GM23248 (cell line): ENCODE data around the gene SHB. TPM values are rescaled to one million over a fixed set of nuclear protein-coding genes. Genes with fewer than 3 reads are reported as not detected.

ENCODE experiments used
- DNase-seq: peaks from one replicate; pipeline ENCODE4 v3.0.0-alpha.2; 2015
- H2AFZ ChIP-seq: fragments of 200-600 bp; sonication (generic); 2 replicates; pipeline ENCODE4 v1.6.1; 2016; ENCODE audit warnings: antibody characterized with exemption
- H3F3A ChIP-seq: fragments of 200-600 bp; sonication (generic); 2 replicates; pipeline ENCODE4 v1.6.1; 2016; ENCODE audit warnings: mild to moderate bottlenecking, antibody characterized with exemption, mixed run types; ENCODE audit not compliant: insufficient read depth
- H3K27ac ChIP-seq: fragments of 200-600 bp; sonication (generic); 2 replicates; pipeline ENCODE4 v1.5.1; 2016; ENCODE audit warnings: mild to moderate bottlenecking
- H3K27me3 ChIP-seq: fragments of 200-600 bp; sonication (generic); replicated peaks from 2 replicates; pipeline ENCODE4 v1.6.1; 2016; ENCODE audit warnings: mild to moderate bottlenecking; ENCODE audit not compliant: insufficient read depth
- H3K36me3 ChIP-seq: fragments of 200-600 bp; sonication (generic); 2 replicates; pipeline ENCODE4 v1.6.1; 2016; ENCODE audit warnings: low read depth, mild to moderate bottlenecking
- H3K4me1 ChIP-seq: fragments of 200-600 bp; sonication (generic); 2 replicates; pipeline ENCODE4 v1.6.1; 2016; ENCODE audit warnings: mild to moderate bottlenecking; ENCODE audit not compliant: insufficient read depth
- H3K4me2 ChIP-seq: fragments of 200-600 bp; sonication (generic); one replicate; pipeline ENCODE4 v1.6.1; 2016; ENCODE audit warnings: mild to moderate bottlenecking; ENCODE audit not compliant: unreplicated experiment
- H3K4me3 ChIP-seq: fragments of 200-600 bp; sonication (generic); 2 replicates; pipeline ENCODE4 v1.5.1; 2016; ENCODE audit warnings: mild to moderate bottlenecking
- H3K79me2 ChIP-seq: fragments of 200-600 bp; sonication (generic); 2 replicates; pipeline ENCODE4 v1.6.1; 2016; ENCODE audit warnings: mild to moderate bottlenecking; ENCODE audit not compliant: insufficient read depth
- H3K9ac ChIP-seq: fragments of 200-600 bp; sonication (generic); 2 replicates; pipeline ENCODE4 v1.6.1; 2016; ENCODE audit warnings: mild to moderate bottlenecking
- H3K9me2 ChIP-seq: fragments of 200-600 bp; sonication (generic); 2 replicates; pipeline ENCODE4 v1.6.1; 2016; ENCODE audit warnings: mixed run types, mild to moderate bottlenecking, moderate library complexity; ENCODE audit not compliant: insufficient read depth
- H3K9me3 ChIP-seq: fragments of 200-600 bp; sonication (generic); one replicate; pipeline ENCODE4 v1.6.1; 2017; ENCODE audit warnings: low read depth
- H4K20me1 ChIP-seq: fragments of 200-600 bp; sonication (generic); 2 replicates; pipeline ENCODE4 v1.6.0; 2016; ENCODE audit not compliant: insufficient read depth
- EZH2 ChIP-seq: fragments of 200-600 bp; sonication (generic); IDR thresholded peaks from 2 replicates; pipeline ENCODE4 v1.6.1; 2018; ENCODE audit warnings: antibody characterized with exemption, mild to moderate bottlenecking; ENCODE audit not compliant: insufficient read depth, poor library complexity, severe bottlenecking
- EZH2phosphoT487 ChIP-seq: fragments of 200-600 bp; sonication (generic); IDR thresholded peaks from 2 replicates; pipeline ENCODE4 v1.6.1; 2018; ENCODE audit warnings: antibody characterized with exemption, moderate library complexity, mild to moderate bottlenecking, low read depth; ENCODE audit not compliant: insufficient read depth
- WGBS, 2 experiments: methylation state at CpG; one replicate each; pipeline ENCODE4 v1.1.6; 2015 to 2017; ENCODE audit warnings: low lambda C conversion rate in 2 of 2, low coverage in 1 of 2; ENCODE audit errors: missing lambda C conversion rate in 2 of 2; 5-methylcytosine and 5-hydroxymethylcytosine counted together
- in situ Hi-C: fragments of 300-500 bp; cut with MboI; formaldehyde crosslinking; loops from 2 replicates; pipeline ENCODE4 v1.15.0; 2020
- polyA plus RNA-seq: library from polyadenylated mRNA; unstranded; fragments of >200 nt; fragmentation: Nextera tagmentation; extraction: Ambion mirVana; gene quantifications from 2 replicates; pipeline ENCODE4 v1.2.1, GENCODE V29; 2016
- total RNA-seq: library from RNA; depleted of rRNA; stranded (reverse); fragments of >200 nt; shearing (Covaris generic); gene quantifications from 2 replicates; pipeline ENCODE4 v1.2.3, GENCODE V29; 2014

SHB gene
- total and polyA plus RNA-seq, 2 experiments from 2014 or later: 3.9 to 11.1 TPM

DNA sequence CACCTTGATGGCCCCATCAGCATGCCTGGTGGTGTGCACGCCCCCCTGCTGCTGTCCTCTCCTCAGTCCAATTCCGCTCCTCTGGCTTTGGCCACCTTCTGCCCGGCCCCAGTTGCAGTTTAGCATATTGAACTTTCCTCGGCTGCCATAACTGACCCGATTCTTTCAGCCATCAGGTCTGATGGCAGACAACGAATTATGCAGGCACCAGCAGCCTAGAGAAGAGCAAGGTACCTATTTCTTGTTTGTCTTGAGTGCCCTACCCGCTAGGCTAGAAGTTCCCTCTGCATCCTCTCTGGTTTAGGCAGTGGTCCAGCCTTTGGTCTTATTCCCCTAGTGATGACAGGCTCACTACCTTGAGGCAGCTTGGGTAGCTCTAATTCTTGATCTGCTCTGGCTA lies 122.1 kb downstream of the SHB start:
- Histone ChIP-seq H3K4me3 (no peak overlapping the region), H3F3A (peaks cover 10% of the 10 kb centered on the region; the same call in 1 of the 2 replicates), H3K9me2 (no peaks in the 10 kb centered on the region), H3K9me3 (no peaks in the 10 kb centered on the region), H3K4me2 (no peak overlapping the region), H3K27me3 (no peaks in the 10 kb centered on the region), H3K9ac (no peak overlapping the region), H3K36me3 (no peaks in the 10 kb centered on the region), H3K27ac (no peak overlapping the region), H3K79me2 (0 out of 2 replicates have a peak, but pooled peaks cover 5% of the 10 kb centered on the region), H3K4me1 (peaks cover 42% of the 10 kb centered on the region), H4K20me1 (no peaks in the 10 kb centered on the region), H2AFZ (no peak overlapping the region)
- WGBS, 2 experiments: 94 to 97% methylated on average over 7 of the region's 7 CpGs
- in situ Hi-C loops: no loop called here
- TF ChIP-seq EZH2phosphoT487 (no peak), EZH2 (no peak)
- DNase-seq: no peak

DNA sequence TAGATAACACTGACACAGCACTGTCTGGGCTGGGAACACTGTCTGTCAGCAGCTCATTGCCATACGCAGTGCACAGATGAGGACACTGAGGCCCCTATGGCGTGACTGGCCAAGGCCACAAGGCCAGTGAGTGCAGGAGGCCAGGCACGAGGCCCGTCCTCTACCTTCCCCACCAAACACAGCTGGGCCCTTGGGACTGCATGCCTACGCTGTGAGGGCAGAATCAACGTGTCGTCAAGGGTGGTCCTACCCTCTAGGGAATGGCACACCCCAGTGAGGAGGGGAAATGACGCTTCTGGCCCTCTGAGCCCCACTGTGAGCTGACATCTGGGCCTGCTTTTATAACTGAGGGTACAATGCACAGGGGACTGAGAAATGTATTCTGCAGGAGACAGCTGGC lies 123.0 kb downstream of the SHB start:
- Histone ChIP-seq H3K27me3 (no peaks in the 10 kb centered on the region), H3F3A (peaks cover 10% of the 10 kb centered on the region; the same call in 1 of the 2 replicates), H3K79me2 (0 out of 2 replicates have a peak, but pooled peaks cover 5% of the 10 kb centered on the region), H3K36me3 (no peaks in the 10 kb centered on the region), H3K4me2 (no peak overlapping the region), H3K4me1 (peaks cover 42% of the 10 kb centered on the region), H3K9ac (no peak overlapping the region), H3K9me2 (no peaks in the 10 kb centered on the region), H3K27ac (no peak overlapping the region), H2AFZ (no peak overlapping the region), H4K20me1 (no peaks in the 10 kb centered on the region), H3K9me3 (no peaks in the 10 kb centered on the region), H3K4me3 (no peak overlapping the region)
- WGBS, 2 experiments: 95 to 99% methylated on average over 8 of the region's 8 CpGs
- DNase-seq: no peak
- TF ChIP-seq EZH2phosphoT487 (no peak), EZH2 (no peak)
- in situ Hi-C loops: no loop called here

DNA sequence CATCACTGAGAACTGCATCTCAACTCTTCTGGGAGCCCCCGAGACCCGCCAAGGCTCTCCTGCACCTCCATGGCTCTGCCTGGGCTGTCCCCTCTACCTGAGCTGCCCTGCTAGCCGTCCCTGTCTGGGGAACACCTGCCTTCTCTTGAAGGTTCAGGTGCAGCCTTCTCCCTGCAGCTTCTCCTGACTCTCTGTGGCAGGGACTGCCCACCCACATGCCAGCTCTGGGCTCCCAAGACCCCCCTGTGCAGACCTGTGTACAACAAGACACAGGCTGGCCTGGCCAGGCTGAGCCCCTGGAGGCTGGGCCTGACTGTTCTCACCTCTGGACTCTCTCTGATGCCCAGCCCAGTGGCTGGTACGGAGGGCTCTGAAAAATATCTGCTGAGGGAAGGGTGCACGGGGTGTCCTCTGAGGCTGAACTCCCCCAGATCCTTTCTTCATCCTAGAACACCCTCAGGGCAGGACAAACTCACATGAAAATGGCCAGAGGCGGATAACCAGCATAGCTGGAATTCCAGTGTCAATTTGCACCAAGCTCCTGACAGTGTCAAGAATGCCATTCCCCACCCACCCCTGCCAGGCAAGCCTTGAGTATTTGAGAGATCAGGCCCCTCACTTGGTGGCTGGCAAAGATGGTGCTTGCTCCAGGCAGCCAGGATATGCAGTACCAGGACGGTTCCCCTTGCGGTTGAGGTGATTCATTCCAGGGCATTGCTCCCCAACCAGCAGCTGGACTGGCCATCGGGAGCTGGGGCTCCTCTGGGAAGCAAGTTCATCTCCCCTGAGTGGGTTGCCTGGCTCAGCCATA lies 124.2 kb downstream of the SHB start:
- Histone ChIP-seq H3K4me3 (no peak overlapping the region), H2AFZ (no peak overlapping the region), H3K4me2 (peak overlapping the region; percentile 32), H3K27ac (no peak overlapping the region), H3K27me3 (no peaks in the 10 kb centered on the region), H3K4me1 (peaks cover 45% of the 10 kb centered on the region), H3K9me2 (no peaks in the 10 kb centered on the region), H4K20me1 (no peaks in the 10 kb centered on the region), H3K9me3 (no peaks in the 10 kb centered on the region), H3K79me2 (0 out of 2 replicates have a peak, but pooled peaks cover 10% of the 10 kb centered on the region), H3K9ac (no peak overlapping the region), H3F3A (peaks cover 14% of the 10 kb centered on the region; the same call in 1 of the 2 replicates), H3K36me3 (no peaks in the 10 kb centered on the region)
- DNase-seq: peak; percentile 51
- 77 to 81% methylated on average over 9 of the region's 9 CpGs for WGBS, 2 experiments
- no peak for TF ChIP-seq EZH2phosphoT487
- no peak for TF ChIP-seq EZH2
- in situ Hi-C loops: no loop called here

DNA sequence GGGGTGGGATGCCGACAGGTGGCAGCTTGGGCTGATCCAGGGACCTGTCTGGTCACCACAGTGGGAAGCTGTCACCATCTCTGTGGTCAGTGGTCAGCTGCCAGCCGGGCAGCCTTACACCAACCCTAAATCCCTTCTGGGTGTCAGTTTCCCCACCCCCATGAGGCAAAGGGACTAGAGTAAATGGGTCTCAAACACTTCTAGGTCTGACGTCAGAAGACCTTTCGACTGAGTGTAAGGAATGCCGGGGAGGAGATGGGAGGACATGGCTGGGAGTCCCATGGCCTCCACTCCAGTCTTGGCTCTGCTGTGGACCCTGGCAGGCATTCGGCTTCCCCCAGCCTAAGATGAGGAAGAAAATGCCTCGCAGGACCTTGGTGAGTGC lies 124.8 kb downstream of the SHB start:
- no peaks in the 10 kb centered on the region for H3K9me2 ChIP-seq
- no peak overlapping the region for H3K4me3 ChIP-seq
- H4K20me1 ChIP-seq: no peaks in the 10 kb centered on the region
- WGBS, 2 experiments: 51 to 61% methylated on average over 7 of the region's 7 CpGs
- peak overlapping the region; percentile 50; the same call in 1 of the 2 replicates for H3K27ac ChIP-seq
- in situ Hi-C loops: no loop called here
- 0 out of 2 replicates have a peak, but pooled peaks cover 10% of the 10 kb centered on the region for H3K79me2 ChIP-seq
- no peaks in the 10 kb centered on the region for H3K36me3 ChIP-seq
- no peaks in the 10 kb centered on the region for H3K9me3 ChIP-seq
- TF ChIP-seq EZH2 (no peak), EZH2phosphoT487 (no peak)
- DNase-seq: peak; percentile 14
- peaks cover 52% of the 10 kb centered on the region for H3K4me1 ChIP-seq
- H3K4me2 ChIP-seq: no peak overlapping the region
- peaks cover 21% of the 10 kb centered on the region; the same call in 1 of the 2 replicates for H3F3A ChIP-seq
- H3K9ac ChIP-seq: 0 out of 2 replicates have a peak overlapping the region, but pooled peaks have one; percentile 32
- H3K27me3 ChIP-seq: no peaks in the 10 kb centered on the region
- H2AFZ ChIP-seq: no peak overlapping the region
